Fibroblast of lung (primary cell): ENCODE measurements around the gene DDC. TPM values are rescaled to one million over a fixed set of nuclear protein-coding genes. Genes with fewer than 3 reads are reported as not detected.

Experiments used
- DNase-seq, 2 donors: peaks; one replicate each; pipeline versions ENCODE4 v3.0.0 to v3.0.0-alpha.2; 2010; ENCODE audit warnings: low read depth in 2 of 2
- H2AFZ ChIP-seq: 2 replicates; pipeline ENCODE4 v1.5.1; 2012; ENCODE audit warnings: low read length, control low read depth, inconsistent platforms
- H3K27ac ChIP-seq: 2 replicates; pipeline ENCODE4 v1.5.1; 2011; ENCODE audit warnings: low read length, control low read depth; ENCODE audit not compliant: insufficient read depth
- H3K27me3 ChIP-seq: 2 replicates; pipeline ENCODE4 v1.5.1; 2011; ENCODE audit warnings: mild to moderate bottlenecking, low read length; ENCODE audit not compliant: control insufficient read depth, insufficient read depth
- H3K36me3 ChIP-seq: 2 replicates; pipeline ENCODE4 v1.5.1; 2011; ENCODE audit warnings: low read length; ENCODE audit not compliant: control insufficient read depth, insufficient read depth
- H3K4me1 ChIP-seq: 2 replicates; pipeline ENCODE4 v1.5.1; 2011; ENCODE audit warnings: low read length; ENCODE audit not compliant: control insufficient read depth, insufficient read depth; ENCODE audit errors: extremely low read depth
- H3K4me2 ChIP-seq: 2 replicates; pipeline ENCODE4 v1.5.1; 2011; ENCODE audit warnings: low read length, control low read depth; ENCODE audit not compliant: insufficient read depth; ENCODE audit errors: extremely low read depth
- H3K4me3 ChIP-seq, 4 experiments: fragments of 200-600 bp in 1 of 4; sonication (generic) in 1 of 4; replicated peaks in 1 of 4; 2 replicates each; pipeline ENCODE4 v1.5.1; 2011 to 2016; ENCODE audit warnings: low read length in 4 of 4, low read depth in 3 of 4, mild to moderate bottlenecking in 3 of 4, control low read depth in 2 of 4, inconsistent platforms in 1 of 4, mixed read lengths in 1 of 4; ENCODE audit not compliant: insufficient read depth in 1 of 4; ENCODE audit errors: control extremely low read depth in 1 of 4
- H3K79me2 ChIP-seq: 2 replicates; pipeline ENCODE4 v1.5.1; 2012; ENCODE audit warnings: mild to moderate bottlenecking, low read length, inconsistent platforms; ENCODE audit not compliant: control insufficient read depth, insufficient read depth
- H3K9ac ChIP-seq: 2 replicates; pipeline ENCODE4 v1.5.1; 2011; ENCODE audit warnings: mild to moderate bottlenecking, low read length, control low read depth; ENCODE audit not compliant: insufficient read depth
- H3K9me3 ChIP-seq: 2 replicates; pipeline ENCODE4 v1.5.1; 2012; ENCODE audit warnings: low read depth, low read length; ENCODE audit not compliant: control insufficient read depth, insufficient read depth
- H4K20me1 ChIP-seq: 2 replicates; pipeline ENCODE4 v1.5.1; 2011; ENCODE audit warnings: low read length; ENCODE audit not compliant: control insufficient read depth, insufficient read depth; ENCODE audit errors: extremely low read depth
- EZH2 ChIP-seq: IDR thresholded peaks from 2 replicates; pipeline ENCODE4 v1.5.1; 2012; ENCODE audit warnings: low read length, control low read depth, mild to moderate bottlenecking; ENCODE audit errors: missing control alignments
- polyA plus RNA-seq, 2 donors: library from polyadenylated mRNA; depleted of rRNA in 1 of 2; stranded (reverse) in 1 of 2; unstranded in 1 of 2; fragments of >200 nt; gene quantifications; 2 replicates each; pipeline ENCODE4 v1.2.1, GENCODE V29; 2011 to 2012; ENCODE audit warnings: missing spikeins in 1 of 2
- total RNA-seq: library from RNA; depleted of rRNA; stranded (reverse); fragments of >200 nt; gene quantifications from 2 replicates; pipeline ENCODE4 v1.2.1, GENCODE V29; 2014
- TF ChIP-seq, protein P1 (sequence below), 2 donors: IDR thresholded peaks in 1 of 2; conservative IDR thresholded peaks in 1 of 2; 1 replicate in 1 of 2; 2 replicates in 1 of 2; pipeline ENCODE4 v1.5.1; 2011 to 2012; ENCODE audit warnings: low read length in 2 of 2, control low read depth in 1 of 2, inconsistent platforms in 1 of 2, low read depth in 1 of 2, mild to moderate bottlenecking in 1 of 2

Gene DDC
- total and polyA plus RNA-seq, 2 donors (not counting 1 experiment from before 2014, with no cell fraction given), result not detected

- Histone ChIP-seq H2AFZ (no peak overlapping the region), H3K27ac (no peak overlapping the region), H3K27me3 (no peaks in the 10 kb centered on the region), H4K20me1 (no peaks in the 10 kb centered on the region), H3K36me3 (peaks cover 1% of the 10 kb centered on the region), H3K9ac (no peak overlapping the region), H3K4me3 (no peak overlapping the region), H3K4me2 (no peak overlapping the region), H3K9me3 (no peaks in the 10 kb centered on the region), H3K4me1 (no peaks in the 10 kb centered on the region), H3K79me2 (no peaks in the 10 kb centered on the region)
- no peak for DNase-seq
- no peak for TF ChIP-seq EZH2
- TF ChIP-seq, protein P1, sequence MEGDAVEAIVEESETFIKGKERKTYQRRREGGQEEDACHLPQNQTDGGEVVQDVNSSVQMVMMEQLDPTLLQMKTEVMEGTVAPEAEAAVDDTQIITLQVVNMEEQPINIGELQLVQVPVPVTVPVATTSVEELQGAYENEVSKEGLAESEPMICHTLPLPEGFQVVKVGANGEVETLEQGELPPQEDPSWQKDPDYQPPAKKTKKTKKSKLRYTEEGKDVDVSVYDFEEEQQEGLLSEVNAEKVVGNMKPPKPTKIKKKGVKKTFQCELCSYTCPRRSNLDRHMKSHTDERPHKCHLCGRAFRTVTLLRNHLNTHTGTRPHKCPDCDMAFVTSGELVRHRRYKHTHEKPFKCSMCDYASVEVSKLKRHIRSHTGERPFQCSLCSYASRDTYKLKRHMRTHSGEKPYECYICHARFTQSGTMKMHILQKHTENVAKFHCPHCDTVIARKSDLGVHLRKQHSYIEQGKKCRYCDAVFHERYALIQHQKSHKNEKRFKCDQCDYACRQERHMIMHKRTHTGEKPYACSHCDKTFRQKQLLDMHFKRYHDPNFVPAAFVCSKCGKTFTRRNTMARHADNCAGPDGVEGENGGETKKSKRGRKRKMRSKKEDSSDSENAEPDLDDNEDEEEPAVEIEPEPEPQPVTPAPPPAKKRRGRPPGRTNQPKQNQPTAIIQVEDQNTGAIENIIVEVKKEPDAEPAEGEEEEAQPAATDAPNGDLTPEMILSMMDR (conservative IDR thresholded peaks at IDR 0.05 in 1 of 2, IDR thresholded peaks at IDR 0.05 in 1 of 2; ENCODE audit: low read depth in 1 of 2, low read length in 2 of 2), result no peak
Observed at GRCh38 chr7:50594734-50595485, 29.7 kb upstream of the DDC start.

DNA sequence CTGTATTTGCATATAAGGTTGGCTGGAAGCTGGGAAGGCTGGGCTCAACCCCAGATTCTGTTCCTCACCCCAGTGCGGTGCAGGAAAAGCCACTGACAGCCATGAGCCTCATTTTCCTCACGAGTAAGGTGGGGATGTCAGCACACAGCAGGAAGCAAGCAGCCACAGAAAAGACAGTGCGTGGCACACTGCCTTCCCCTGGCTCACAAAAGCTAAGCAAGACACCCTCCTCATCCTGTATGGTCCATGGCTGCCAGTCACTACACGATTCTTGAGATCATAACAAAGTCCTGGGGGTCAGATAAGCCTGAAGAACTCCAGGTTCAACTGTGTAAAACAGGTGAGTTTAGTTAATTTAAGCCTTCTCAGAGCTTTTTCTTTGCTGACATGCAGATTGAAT lies 28.9 kb upstream of the DDC start:
- H3K27me3 ChIP-seq, result no peaks in the 10 kb centered on the region
- H3K36me3 ChIP-seq, result peaks cover 1% of the 10 kb centered on the region
- no peak for DNase-seq
- no peak overlapping the region for H3K9ac ChIP-seq
- no peak overlapping the region for H2AFZ ChIP-seq
- no peaks in the 10 kb centered on the region for H3K9me3 ChIP-seq
- no peak overlapping the region for H3K27ac ChIP-seq
- no peaks in the 10 kb centered on the region for H3K4me1 ChIP-seq
- H3K4me3 ChIP-seq, result no peak overlapping the region
- H3K4me2 ChIP-seq, result no peak overlapping the region
- H3K79me2 ChIP-seq, result no peaks in the 10 kb centered on the region
- no peaks in the 10 kb centered on the region for H4K20me1 ChIP-seq
- TF ChIP-seq EZH2, result no peak
- TF ChIP-seq, protein P1 (conservative IDR thresholded peaks at IDR 0.05 in 1 of 2, IDR thresholded peaks at IDR 0.05 in 1 of 2; ENCODE audit: low read depth in 1 of 2, low read length in 2 of 2), result no peak

GRCh38 chr7:50592940-50593339 lies 27.7 kb upstream of the DDC start:
- Histone ChIP-seq H3K79me2 (no peaks in the 10 kb centered on the region), H3K27ac (no peak overlapping the region), H3K9ac (no peak overlapping the region), H4K20me1 (no peaks in the 10 kb centered on the region), H3K36me3 (peaks cover 1% of the 10 kb centered on the region), H3K27me3 (no peaks in the 10 kb centered on the region), H2AFZ (no peak overlapping the region), H3K9me3 (no peaks in the 10 kb centered on the region), H3K4me3 (no peak overlapping the region), H3K4me2 (no peak overlapping the region), H3K4me1 (no peaks in the 10 kb centered on the region)
- TF ChIP-seq, protein P1 (conservative IDR thresholded peaks at IDR 0.05 in 1 of 2, IDR thresholded peaks at IDR 0.05 in 1 of 2; ENCODE audit: low read depth in 1 of 2, low read length in 2 of 2), result no peak
- no peak for TF ChIP-seq EZH2
- no peak for DNase-seq
